Epidermal melanocyte (primary cell): ENCODE results near the gene CNTNAP1.
"Not testable (repeated sequence)": the region's sequence is repeated elsewhere in the genome, so short reads cannot be mapped to it uniquely, and the experiment has no call there.

ENCODE experiments used
- DNase-seq: peaks from one replicate; pipeline ENCODE4 v3.0.0; 2011; ENCODE audit warnings: low spot score; ENCODE audit not compliant: insufficient read length

The CNTNAP1 gene

GRCh38 chr17:42681976-42682721 is at the start of gene CNTNAP1:
CNTNAP1 (plus strand) TSS chr17:42682531; CDS start chr17:42682830, 299 bp downstream.
- DNase-seq, result peak; percentile 92

GRCh38 chr17:42632949-42633444 is 49.3 kb upstream of the CNTNAP1 start:
- no peak for DNase-seq

GRCh38 chr17:42639525-42640113 is 42.7 kb upstream of the CNTNAP1 start:
- DNase-seq, result no peak

- DNase-seq, result no peak
Observed at GRCh38 chr17:42640121-42640520, 42.2 kb upstream of the CNTNAP1 start.

- no peak for DNase-seq
Observed at GRCh38 chr17:42642336-42642735, 40.0 kb upstream of the CNTNAP1 start.

GRCh38 chr17:42647778-42648177 is 34.6 kb upstream of the CNTNAP1 start:
- DNase-seq, result no peak

GRCh38 chr17:42651392-42651791 is 30.9 kb upstream of the CNTNAP1 start:
- DNase-seq, result no peak

GRCh38 chr17:42653179-42654124 is 28.9 kb upstream of the CNTNAP1 start:
- DNase-seq, result peak; percentile 57

- DNase-seq, result no peak
Observed at GRCh38 chr17:42655528-42655927, 26.8 kb upstream of the CNTNAP1 start.

- no peak for DNase-seq
Observed at GRCh38 chr17:42657824-42658588, 24.3 kb upstream of the CNTNAP1 start.

GRCh38 chr17:42659079-42659931 is 23.0 kb upstream of the CNTNAP1 start, which contains the start of gene TUBG2:
TUBG2 (plus strand) TSS chr17:42659284; CDS start chr17:42659504, 220 bp downstream.
- DNase-seq, result peak; percentile 96

- DNase-seq, result not testable (repeated sequence)
Observed at GRCh38 chr17:42659932-42660274, 22.4 kb upstream of the CNTNAP1 start.

- peak; percentile 41 for DNase-seq
Observed at GRCh38 chr17:42660692-42661345, 21.5 kb upstream of the CNTNAP1 start.

- no peak for DNase-seq
Observed at GRCh38 chr17:42665581-42666001, 16.7 kb upstream of the CNTNAP1 start.

GRCh38 chr17:42666126-42666525 is 16.2 kb upstream of the CNTNAP1 start:
- DNase-seq, result not testable (repeated sequence)

GRCh38 chr17:42667088-42667951 is 15.0 kb upstream of the CNTNAP1 start:
- DNase-seq, result peak; percentile 99

- DNase-seq, result no peak
Observed at GRCh38 chr17:42669705-42669976, 12.7 kb upstream of the CNTNAP1 start.

- no peak for DNase-seq
Observed at GRCh38 chr17:42669977-42670788, 12.1 kb upstream of the CNTNAP1 start.
